NCI-H2029 (cell line): ENCODE measurements around the gene RAB9A.
A peak's percentile ranks its signal among the peaks of the same experiment; 100 is the strongest.

Experiments
- DNase-seq: peaks from one replicate; lab custom pipeline; 2025; lab: John Stamatoyannopoulos, UW

The RAB9A gene

GRCh38 chrX:13747836-13748235 is 58.9 kb downstream of the RAB9A start:
- DNase-seq, result peak; percentile 0

DNA sequence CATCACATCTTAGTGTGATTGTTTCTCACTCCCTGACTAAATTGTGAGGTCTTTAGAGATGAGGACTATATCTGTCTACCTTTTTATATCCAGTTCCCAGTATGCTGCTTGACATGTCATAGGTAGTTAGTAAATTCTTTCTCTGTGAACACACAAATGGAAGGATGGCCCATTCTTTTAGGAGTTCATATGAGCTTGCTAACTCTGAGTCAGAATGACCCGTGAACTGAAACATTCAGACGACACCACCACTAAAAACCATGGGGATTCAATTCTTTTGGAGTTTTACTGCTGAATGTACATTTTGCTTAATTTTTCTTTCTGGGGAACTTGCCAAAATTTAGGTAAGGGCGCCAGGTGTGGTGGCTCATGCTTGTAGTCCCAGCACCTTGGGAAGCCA is 59.6 kb downstream of the RAB9A start:
- no peak for DNase-seq

DNA sequence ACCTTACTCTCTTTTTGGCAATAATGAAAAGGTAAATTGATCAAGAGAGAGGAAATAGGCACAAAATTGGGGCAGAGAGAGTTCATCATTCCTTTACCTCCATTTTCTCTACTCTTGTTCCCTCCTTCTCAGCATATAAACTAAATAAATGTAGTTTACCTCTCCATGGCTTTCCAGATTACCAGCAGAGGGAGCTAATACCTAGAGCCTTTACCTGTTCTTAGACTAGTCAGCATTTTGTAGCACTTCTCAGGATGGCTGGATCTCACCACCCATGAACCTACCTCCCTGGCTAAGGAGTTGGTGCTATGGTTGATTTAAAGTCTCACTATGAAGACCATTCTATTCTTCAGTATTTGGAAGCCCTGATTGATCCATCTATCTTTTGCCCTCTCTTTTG is 61.3 kb downstream of the RAB9A start:
- DNase-seq, result peak; percentile 3

GRCh38 chrX:13750812-13751211 is 61.9 kb downstream of the RAB9A start:
- no peak for DNase-seq

DNA sequence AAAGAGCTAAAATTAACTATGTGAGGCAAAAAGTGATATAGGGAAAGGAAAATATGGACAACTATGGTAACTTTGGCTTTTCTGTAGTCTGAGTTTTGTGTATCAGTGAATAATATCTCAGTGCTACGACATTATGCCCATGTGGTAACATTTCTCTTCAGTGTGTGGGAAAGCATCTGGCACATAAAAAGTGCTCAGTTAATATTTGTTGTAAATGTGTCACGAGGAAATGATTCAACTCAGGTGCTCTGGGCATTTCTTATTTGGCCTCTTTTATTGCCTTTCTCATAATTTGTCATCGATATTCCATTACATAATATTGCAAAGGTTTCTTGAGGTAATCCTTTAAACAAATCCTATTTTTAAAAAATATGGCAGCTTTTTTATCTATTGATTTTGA is 63.2 kb downstream of the RAB9A start:
- no peak for DNase-seq

DNA sequence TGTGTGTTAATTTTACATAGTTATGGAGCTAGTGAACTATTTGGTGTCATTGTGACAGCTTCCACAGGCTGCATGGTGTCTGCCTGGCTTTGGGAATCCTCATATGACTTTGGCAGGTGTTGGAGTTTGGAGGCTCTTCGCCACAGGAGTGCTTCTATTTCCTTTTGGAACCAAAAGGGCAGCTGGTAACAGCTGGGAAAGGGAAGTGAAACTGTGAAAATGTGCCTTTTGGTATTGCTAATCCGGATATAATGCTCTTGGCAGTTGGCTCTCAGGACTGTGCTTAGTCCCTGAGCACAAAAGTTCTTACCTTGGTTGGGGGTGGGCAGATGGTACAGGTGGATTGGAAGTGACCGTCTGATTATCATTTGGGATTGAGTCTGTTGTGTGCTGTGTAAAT is 63.7 kb downstream of the RAB9A start:
- DNase-seq, result no peak

- DNase-seq, result no peak
These were observed 65.8 kb downstream of the RAB9A start for GRCh38 chrX:13754765-13755164.

DNA sequence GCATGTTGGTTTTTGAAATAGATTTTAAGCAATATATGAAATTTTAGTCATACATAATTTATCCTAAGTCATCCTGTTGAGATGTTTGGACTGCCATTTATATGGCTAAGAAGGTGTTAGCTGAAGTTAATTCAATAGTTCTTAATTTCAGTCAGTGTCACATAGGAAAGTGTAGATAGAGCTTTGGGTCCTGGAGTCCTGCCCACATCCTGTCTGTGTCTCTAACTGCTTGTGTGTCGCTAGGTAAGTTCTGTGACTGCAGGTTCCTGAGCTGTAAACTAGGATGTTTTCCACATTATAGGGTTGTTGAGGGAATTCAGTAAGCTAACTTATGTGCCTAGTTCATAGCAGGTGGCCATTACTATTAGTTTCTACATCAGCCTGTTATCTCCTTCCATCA is 66.3 kb downstream of the RAB9A start:
- DNase-seq, result no peak

DNA sequence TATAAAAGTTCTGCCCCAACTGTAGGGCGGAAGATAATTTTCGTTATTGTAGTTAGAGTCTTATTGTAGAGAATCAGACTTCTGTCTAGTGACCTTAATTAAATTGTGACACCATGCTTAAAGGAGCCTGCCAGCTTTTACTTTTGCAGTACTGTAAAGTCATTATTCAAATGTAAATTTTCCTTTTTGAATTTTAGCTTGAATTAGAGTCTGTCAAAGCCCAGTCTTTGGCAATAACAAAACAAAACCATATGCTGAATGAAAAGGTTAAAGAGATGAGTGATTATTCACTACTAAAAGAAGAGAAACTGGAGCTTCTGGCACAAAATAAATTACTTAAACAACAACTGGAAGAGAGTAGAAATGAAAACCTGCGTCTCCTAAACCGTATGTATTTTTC is 67.5 kb downstream of the RAB9A start:
- DNase-seq, result no peak

DNA sequence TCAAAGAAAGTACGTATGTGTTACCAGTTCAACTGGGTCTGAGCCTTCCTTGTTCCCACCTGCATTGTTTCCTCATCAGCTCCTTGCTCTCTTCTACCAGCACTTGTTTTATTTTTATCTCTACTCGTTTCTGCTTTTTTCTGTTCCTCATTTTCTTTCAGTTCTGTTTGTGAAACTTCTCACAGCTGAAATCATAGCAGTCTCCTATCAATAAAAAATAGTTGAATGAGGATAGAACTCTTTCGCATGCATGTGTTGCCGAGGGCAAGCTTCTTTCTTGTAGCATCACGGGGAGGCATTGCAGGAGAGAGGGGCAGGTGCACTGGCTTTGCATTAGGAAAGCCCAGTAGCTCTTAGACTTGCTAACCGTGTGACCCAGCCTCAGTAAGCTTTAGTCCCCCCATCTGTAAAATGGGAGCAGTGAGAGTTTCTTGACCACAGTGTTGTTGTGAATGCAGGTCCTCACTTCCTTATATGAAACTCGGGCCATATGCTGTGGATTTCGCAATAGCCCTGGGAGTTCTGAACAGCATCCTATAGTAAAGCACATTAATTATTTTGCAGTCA is 70.3 kb downstream of the RAB9A start:
- DNase-seq, result no peak
